Neural progenitor cell (in vitro differentiated cells): Measurements from ENCODE around the gene ETV6. TPM values are rescaled to one million over a fixed set of nuclear protein-coding genes. Genes with fewer than 3 reads are reported as not detected.

Source experiments
- DNase-seq: peaks from one replicate; pipeline ENCODE4 v3.0.0-alpha.2; 2016; ENCODE audit warnings: low spot score
- H2AFZ ChIP-seq: fragments of 200-600 bp; sonication (generic); replicated peaks from 2 replicates; pipeline ENCODE4 v1.6.1; 2016; ENCODE audit warnings: antibody characterized with exemption
- H3F3A ChIP-seq: fragments of 200-600 bp; sonication (generic); 2 replicates; pipeline ENCODE4 v1.6.1; 2016; ENCODE audit warnings: antibody characterized with exemption, low read depth
- H3K27ac ChIP-seq: fragments of 200-600 bp; sonication (generic); 2 replicates; pipeline ENCODE4 v1.5.1; 2016; ENCODE audit warnings: mild to moderate bottlenecking
- H3K27me3 ChIP-seq: fragments of 200-600 bp; sonication (generic); 2 replicates; pipeline ENCODE4 v1.6.1; 2016; ENCODE audit warnings: mild to moderate bottlenecking, moderate library complexity
- H3K36me3 ChIP-seq: fragments of 200-600 bp; sonication (generic); 2 replicates; pipeline ENCODE4 v1.5.1; 2016
- H3K4me1 ChIP-seq: fragments of 200-600 bp; sonication (generic); 2 replicates; pipeline ENCODE4 v1.6.1; 2016; ENCODE audit warnings: mixed run types
- H3K4me2 ChIP-seq: fragments of 200-600 bp; sonication (generic); 2 replicates; pipeline ENCODE4 v1.6.1; 2016
- H3K4me3 ChIP-seq: fragments of 200-600 bp; sonication (generic); 2 replicates; pipeline ENCODE4 v1.5.1; 2016
- H3K79me2 ChIP-seq: fragments of 200-600 bp; sonication (generic); 2 replicates; pipeline ENCODE4 v1.6.1; 2016; ENCODE audit warnings: low read depth
- H3K9ac ChIP-seq: fragments of 200-600 bp; sonication (generic); 2 replicates; pipeline ENCODE4 v1.6.1; 2016
- H3K9me3 ChIP-seq: fragments of 200-600 bp; sonication (generic); 2 replicates; pipeline ENCODE4 v1.5.1; 2016; ENCODE audit warnings: low read depth
- H4K20me1 ChIP-seq: fragments of 200-600 bp; sonication (generic); 2 replicates; pipeline ENCODE4 v1.6.1; 2016; ENCODE audit warnings: low read depth
- H3K27ac Mint-ChIP-seq: 3 replicates; pipeline ENCODE4 v1.8.0; 2021; ENCODE audit warnings: mixed read lengths
- H3K27me3 Mint-ChIP-seq: 2 replicates; pipeline ENCODE4 v1.8.0; 2022; ENCODE audit warnings: low read depth, mild to moderate bottlenecking, inconsistent platforms, moderate library complexity, mixed read lengths; ENCODE audit not compliant: insufficient read depth
- H3K36me3 Mint-ChIP-seq: 3 replicates; pipeline ENCODE4 v1.8.0; 2021; ENCODE audit warnings: mixed read lengths
- H3K4me1 Mint-ChIP-seq: 3 replicates; pipeline ENCODE4 v1.8.0; 2021; ENCODE audit warnings: mixed read lengths
- H3K4me3 Mint-ChIP-seq: 3 replicates; pipeline ENCODE4 v1.8.0; 2021; ENCODE audit warnings: mild to moderate bottlenecking, moderate library complexity, mixed read lengths
- H3K9me3 Mint-ChIP-seq: 3 replicates; pipeline ENCODE4 v1.8.0; 2020; ENCODE audit warnings: mixed read lengths
- CTCF ChIP-seq: fragments of 200-600 bp; sonication (generic); IDR thresholded peaks from 2 replicates; pipeline ENCODE4 v1.5.1; 2017; ENCODE audit warnings: antibody characterized with exemption, mild to moderate bottlenecking
- EZH2 ChIP-seq: fragments of 200-600 bp; sonication (generic); IDR thresholded peaks from 2 replicates; pipeline ENCODE4 v1.6.1; 2017; ENCODE audit warnings: antibody characterized with exemption, mild to moderate bottlenecking, moderate library complexity
- EZH2phosphoT487 ChIP-seq: fragments of 200-600 bp; sonication (generic); IDR thresholded peaks from 2 replicates; pipeline ENCODE4 v1.6.1; 2017; ENCODE audit warnings: antibody characterized with exemption
- total RNA-seq: library from RNA; depleted of rRNA; stranded (reverse); fragments of >200 nt; gene quantifications from 2 replicates; pipeline ENCODE4 v1.2.3, GENCODE V29; 2015; ENCODE audit warnings: low replicate concordance

ETV6 gene
- total RNA-seq, 1 donor from 2014 or later = 6.2 TPM

- no peaks in the 10 kb centered on the region for H3K9me3 ChIP-seq
- H3F3A ChIP-seq = no peaks in the 10 kb centered on the region
- Mint-ChIP-seq H3K27ac (no peak overlapping the region), H3K36me3 (peaks cover 46% of the 10 kb centered on the region), H3K4me1 (peaks cover 16% of the 10 kb centered on the region), H3K9me3 (peaks cover 2% of the 10 kb centered on the region), H3K27me3 (peaks cover 2% of the 10 kb centered on the region), H3K4me3 (no peak overlapping the region)
- TF ChIP-seq CTCF (no peak), EZH2 (no peak), EZH2phosphoT487 (no peak)
- H3K36me3 ChIP-seq = no peaks in the 10 kb centered on the region
- no peak overlapping the region for H3K9ac ChIP-seq
- no peak overlapping the region for H3K4me2 ChIP-seq
- H2AFZ ChIP-seq = no peak overlapping the region
- no peak for DNase-seq
- H3K4me1 ChIP-seq = peaks cover 8% of the 10 kb centered on the region
- H3K4me3 ChIP-seq = no peak overlapping the region
- no peaks in the 10 kb centered on the region for H3K79me2 ChIP-seq
- no peak overlapping the region for H3K27ac ChIP-seq
- H4K20me1 ChIP-seq = no peaks in the 10 kb centered on the region
- no peaks in the 10 kb centered on the region for H3K27me3 ChIP-seq
Measured at GRCh38 chr12:11886339-11886738, 236.9 kb downstream of the ETV6 start.

DNA sequence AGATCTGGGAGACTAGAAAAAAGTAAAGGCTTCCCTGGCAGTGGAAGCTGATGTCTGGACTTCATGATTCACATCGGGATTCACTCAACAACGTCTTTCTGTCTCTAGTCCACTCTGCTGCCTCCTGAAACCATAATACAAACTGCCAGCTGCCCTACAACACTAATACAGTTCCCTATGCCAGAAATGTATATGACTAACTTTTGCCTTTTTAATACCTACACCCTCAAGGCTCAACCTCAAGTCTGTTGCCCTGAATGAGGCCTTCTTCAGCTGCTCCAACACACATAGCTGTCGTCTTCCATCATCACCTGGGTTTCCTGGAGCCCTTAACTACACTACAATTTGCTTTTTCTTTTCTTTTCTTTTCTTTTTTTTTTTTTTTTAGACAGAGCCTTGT lies 238.6 kb downstream of the ETV6 start:
- no peaks in the 10 kb centered on the region for H4K20me1 ChIP-seq
- TF ChIP-seq EZH2 (no peak), EZH2phosphoT487 (no peak), CTCF (no peak)
- no peak for DNase-seq
- no peak overlapping the region for H3K9ac ChIP-seq
- Mint-ChIP-seq H3K4me3 (no peak overlapping the region), H3K9me3 (peaks cover 2% of the 10 kb centered on the region), H3K4me1 (peaks cover 16% of the 10 kb centered on the region), H3K27me3 (peaks cover under 1% of the 10 kb centered on the region), H3K27ac (no peak overlapping the region), H3K36me3 (peaks cover 46% of the 10 kb centered on the region)
- no peaks in the 10 kb centered on the region for H3F3A ChIP-seq
- no peaks in the 10 kb centered on the region for H3K79me2 ChIP-seq
- H3K4me1 ChIP-seq = peaks cover 13% of the 10 kb centered on the region
- no peaks in the 10 kb centered on the region for H3K9me3 ChIP-seq
- H3K4me3 ChIP-seq = no peak overlapping the region
- H3K27ac ChIP-seq = no peak overlapping the region
- no peaks in the 10 kb centered on the region for H3K27me3 ChIP-seq
- H3K36me3 ChIP-seq = no peaks in the 10 kb centered on the region
- no peak overlapping the region for H2AFZ ChIP-seq
- no peak overlapping the region for H3K4me2 ChIP-seq

GRCh38 chr12:11891346-11891745 lies 241.9 kb downstream of the ETV6 start:
- Histone ChIP-seq H4K20me1 (no peaks in the 10 kb centered on the region), H3K9me3 (no peaks in the 10 kb centered on the region), H2AFZ (no peak overlapping the region), H3K36me3 (no peaks in the 10 kb centered on the region), H3K4me3 (no peak overlapping the region), H3K9ac (no peak overlapping the region), H3K4me2 (no peak overlapping the region), H3K4me1 (peaks cover 29% of the 10 kb centered on the region), H3F3A (peaks cover 18% of the 10 kb centered on the region), H3K27ac (no peak overlapping the region), H3K79me2 (no peaks in the 10 kb centered on the region), H3K27me3 (no peaks in the 10 kb centered on the region)
- TF ChIP-seq EZH2phosphoT487 = no peak
- no peak for TF ChIP-seq EZH2
- no peak for TF ChIP-seq CTCF
- no peak for DNase-seq
- peaks cover 14% of the 10 kb centered on the region for H3K4me1 Mint-ChIP-seq
- no peaks in the 10 kb centered on the region for H3K27me3 Mint-ChIP-seq
- H3K36me3 Mint-ChIP-seq = peaks cover 40% of the 10 kb centered on the region
- H3K4me3 Mint-ChIP-seq = no peak overlapping the region
- H3K9me3 Mint-ChIP-seq = peaks cover 2% of the 10 kb centered on the region
- H3K27ac Mint-ChIP-seq = peak overlapping the region; percentile 43
